A549 (cell line): ENCODE data around the gene UROD. TPM values are rescaled to one million over a fixed set of nuclear protein-coding genes. Genes with fewer than 3 reads are reported as not detected.

Experiments
- ATAC-seq, 2 experiments: fragments of 200-7000 bp in 1 of 2; fragments of >200 bp in 1 of 2; cut with Nextera tagmentation in 1 of 2; cut with Tn5 transposase in 1 of 2; 3 replicates each; pipeline versions ENCODE4 v1.8.0 to v1.9.1; 2018 to 2020; ENCODE audit warnings: mild to moderate bottlenecking in 1 of 2, moderate library complexity in 1 of 2
- CTCF ChIA-PET: fragments of 300-600 bp; sonication (Branson Sonifier 250); formaldehyde crosslinking; extraction: SDS; loops from one replicate; lab custom pipeline; 2021; ENCODE audit warnings: antibody characterized with exemption, inconsistent platforms; lab: Yijun Ruan, JAX
- POLR2A ChIA-PET: fragments of 350-600 bp; formaldehyde crosslinking; extraction: SDS; loops from one replicate; lab custom pipeline; 2021; ENCODE audit warnings: antibody characterized with exemption, inconsistent platforms; lab: Yijun Ruan, JAX
- DNase-seq, 2 experiments: peaks; one replicate each; pipeline versions ENCODE4 v3.0.0 to v3.0.0-alpha.2; 2011 to 2016; ENCODE audit warnings: low read depth in 1 of 2, low spot score in 1 of 2
- FAIRE-seq: peaks from 2 replicates; lab custom pipeline; 2011; peaks lifted over from hg19 to GRCh38; lab: Jason Lieb, UNC
- H3K27ac ChIP-seq, 2 experiments: fragments of >200 bp; sonication (Bioruptor Twin); formaldehyde crosslinking; 3 replicates each; pipeline ENCODE4 v1.5.1; 2016 to 2017
- H3K4me1 ChIP-seq: fragments of >200 bp; sonication (Bioruptor Twin); formaldehyde crosslinking; 3 replicates; pipeline ENCODE4 v1.6.1; 2016
- H3K4me2 ChIP-seq: fragments of >200 bp; sonication (Bioruptor Twin); formaldehyde crosslinking; 3 replicates; pipeline ENCODE4 v1.6.1; 2016
- H3K4me3 ChIP-seq: fragments of >200 bp; sonication (Bioruptor Twin); formaldehyde crosslinking; 3 replicates; pipeline ENCODE4 v1.5.1; 2016
- H3K9me3 ChIP-seq: fragments of >200 bp; sonication (Bioruptor Twin); formaldehyde crosslinking; 3 replicates; pipeline ENCODE4 v1.6.1; 2016
- ATOH8 ChIP-seq: fragments of 250-450 bp; sonication (Bioruptor Pico); IDR thresholded peaks from 2 replicates; pipeline ENCODE4 v1.5.0; 2020; ENCODE audit warnings: low read depth, mild to moderate bottlenecking, moderate library complexity
- BHLHE40 ChIP-seq: IDR thresholded peaks from 2 replicates; pipeline ENCODE4 v1.6.1; 2012; ENCODE audit warnings: low read depth, low read length, inconsistent platforms
- CBX2 ChIP-seq: fragments of 200-600 bp; sonication (generic); IDR thresholded peaks from 2 replicates; pipeline ENCODE4 v1.6.1; 2016; ENCODE audit warnings: low read depth, mild to moderate bottlenecking, borderline replicate concordance
- CHD4 ChIP-seq: fragments of 200-600 bp; sonication (generic); IDR thresholded peaks from 2 replicates; pipeline ENCODE4 v1.6.1; 2016; ENCODE audit warnings: antibody characterized with exemption, mild to moderate bottlenecking, borderline replicate concordance
- GATA3 ChIP-seq: IDR thresholded peaks from 2 replicates; pipeline ENCODE4 v1.6.1; 2012; ENCODE audit warnings: borderline replicate concordance
- HOXB5 ChIP-seq: fragments of 250-450 bp; sonication (Bioruptor Pico); IDR thresholded peaks from 2 replicates; pipeline ENCODE4 v1.5.0; 2020; ENCODE audit warnings: mild to moderate bottlenecking, moderate library complexity
- JUNB ChIP-seq: fragments of >200 bp; sonication (Bioruptor Twin); formaldehyde crosslinking; IDR thresholded peaks from 2 replicates; pipeline ENCODE4 v1.6.1; 2016
- KDM5A ChIP-seq: fragments of 200-600 bp; sonication (generic); IDR thresholded peaks from 2 replicates; pipeline ENCODE4 v1.6.1; 2016; ENCODE audit warnings: antibody characterized with exemption, mild to moderate bottlenecking
- NR3C1 ChIP-seq: fragments of >200 bp; sonication (Bioruptor Twin); formaldehyde crosslinking; IDR thresholded peaks from 3 replicates; pipeline ENCODE4 v1.6.1; 2017
- PHF8 ChIP-seq: fragments of 200-600 bp; sonication (generic); IDR thresholded peaks from 2 replicates; pipeline ENCODE4 v1.6.1; 2016; ENCODE audit warnings: low read depth, mild to moderate bottlenecking, antibody characterized with exemption, moderate library complexity, borderline replicate concordance
- POLR2AphosphoS2 ChIP-seq: conservative IDR thresholded peaks from 2 replicates; pipeline ENCODE4 v1.6.1; 2012; ENCODE audit warnings: low read length, improper control_type of control experiment, inconsistent platforms
- REST ChIP-seq: fragments of 200-600 bp; sonication (generic); IDR thresholded peaks from 2 replicates; pipeline ENCODE4 v1.6.1; 2016; ENCODE audit warnings: antibody characterized with exemption, mild to moderate bottlenecking, moderate library complexity
- RFX5 ChIP-seq: fragments of 450-650 bp; IDR thresholded peaks from 2 replicates; pipeline ENCODE4 v1.7.1; 2014; ENCODE audit warnings: antibody characterized with exemption, mild to moderate bottlenecking, moderate library complexity
- WGBS: methylation state at CpG from one replicate; pipeline ENCODE4 v1.1.6; 2017; ENCODE audit errors: missing lambda C conversion rate; 5-methylcytosine and 5-hydroxymethylcytosine counted together
- polyA plus RNA-seq, 4 experiments: library from polyadenylated mRNA; depleted of rRNA in 3 of 4; stranded (reverse); fragments of >200 nt; fragmentation: RNase III in 1 of 4; extraction: RNeasy Plus Mini Kit Qiagen cat#74134 plus additional on column Dnase treatment in 1 of 4; gene quantifications; 2 replicates in 3 of 4; 3 replicates in 1 of 4; pipeline ENCODE4 v1.2.3, GENCODE V29; 2011 to 2017
- TF ChIP-seq, protein P1 (sequence below): fragments of >200 bp; sonication (Bioruptor Twin); formaldehyde crosslinking; IDR thresholded peaks from 2 replicates; pipeline ENCODE4 v1.6.1; 2016
- TF ChIP-seq, protein P2 (sequence below): IDR thresholded peaks from 2 replicates; pipeline ENCODE4 v1.6.1; 2012; ENCODE audit warnings: low read depth, borderline replicate concordance

Gene UROD
- polyA plus RNA-seq, 2 of the 4 experiments (the other 2 are of a cell fraction): 57.8 to 59.0 TPM

GRCh38 chr1:45051005-45051772 is 39.1 kb downstream of the UROD start:
- H3K4me2 ChIP-seq: no peak overlapping the region
- no peak overlapping the region for H3K4me3 ChIP-seq
- no peak overlapping the region for H3K27ac ChIP-seq
- ChIA-PET POLR2A (no interaction called here), CTCF (no interaction called here)
- no peaks in the 10 kb centered on the region for H3K9me3 ChIP-seq
- H3K4me1 ChIP-seq: no peaks in the 10 kb centered on the region
- ATAC-seq: no peak
- 39% methylated on average over 2 of the region's 2 CpGs for WGBS
- DNase-seq: no peak
- FAIRE-seq: no peak
- no peak for TF ChIP-seq CHD4
- no peak for TF ChIP-seq PHF8
- no peak for TF ChIP-seq ATOH8 (CRISPR knock-in tag)
- TF ChIP-seq, protein P1, sequence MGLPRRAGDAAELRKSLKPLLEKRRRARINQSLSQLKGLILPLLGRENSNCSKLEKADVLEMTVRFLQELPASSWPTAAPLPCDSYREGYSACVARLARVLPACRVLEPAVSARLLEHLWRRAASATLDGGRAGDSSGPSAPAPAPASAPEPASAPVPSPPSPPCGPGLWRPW: no peak
- TF ChIP-seq HOXB5 (CRISPR knock-in tag): no peak
- no peak for TF ChIP-seq POLR2AphosphoS2
- TF ChIP-seq CBX2: no peak
- no peak for TF ChIP-seq GATA3
- TF ChIP-seq, protein P2, sequence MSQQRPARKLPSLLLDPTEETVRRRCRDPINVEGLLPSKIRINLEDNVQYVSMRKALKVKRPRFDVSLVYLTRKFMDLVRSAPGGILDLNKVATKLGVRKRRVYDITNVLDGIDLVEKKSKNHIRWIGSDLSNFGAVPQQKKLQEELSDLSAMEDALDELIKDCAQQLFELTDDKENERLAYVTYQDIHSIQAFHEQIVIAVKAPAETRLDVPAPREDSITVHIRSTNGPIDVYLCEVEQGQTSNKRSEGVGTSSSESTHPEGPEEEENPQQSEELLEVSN: no peak
- TF ChIP-seq KDM5A: no peak
- TF ChIP-seq RFX5: no peak

DNA sequence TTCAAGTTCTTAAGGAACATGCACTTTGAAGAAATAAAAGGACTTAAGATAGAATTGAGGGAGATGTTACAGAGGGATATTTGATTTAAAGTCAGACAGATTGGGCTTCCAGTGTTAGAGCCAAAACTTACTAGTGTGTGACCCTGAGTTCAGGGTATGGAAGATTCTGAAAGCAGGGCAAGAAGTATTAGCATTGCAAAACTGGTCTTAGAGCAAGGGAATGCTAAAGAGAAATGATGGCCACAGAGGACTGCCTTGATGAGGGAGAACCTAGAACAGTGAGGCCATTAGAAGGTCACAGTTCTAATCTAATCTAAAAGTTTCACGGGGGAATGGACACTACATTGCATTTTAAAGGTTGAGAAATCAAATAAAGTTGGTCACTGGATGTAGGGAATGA is 45.5 kb downstream of the UROD start:
- no peak overlapping the region for H3K4me3 ChIP-seq
- H3K9me3 ChIP-seq: no peaks in the 10 kb centered on the region
- no peaks in the 10 kb centered on the region for H3K4me1 ChIP-seq
- ChIA-PET POLR2A (no interaction called here), CTCF (no interaction called here)
- TF ChIP-seq NR3C1 (no peak), REST (no peak), RFX5 (no peak), BHLHE40 (no peak), ATOH8 (CRISPR knock-in tag) (no peak), JUNB (no peak)
- TF ChIP-seq, protein P1: no peak
- no peak for DNase-seq
- H3K27ac ChIP-seq: no peak overlapping the region
- WGBS: 4% methylated on average over 1 of the region's 1 CpG
- no peak overlapping the region for H3K4me2 ChIP-seq
- ATAC-seq: no peak
- FAIRE-seq: no peak
